NB4 (cell line): ENCODE data around the gene PPP1R3G.
"Not testable (repeated sequence)": the region's sequence is repeated elsewhere in the genome, so short reads cannot be mapped to it uniquely, and the experiment has no call there.

Experiments
- DNase-seq: peaks from one replicate; pipeline ENCODE4 v3.0.0; 2010; ENCODE audit warnings: low read depth
- H3K4me3 ChIP-seq: one replicate; pipeline ENCODE4 v1.5.1; 2011; ENCODE audit warnings: mild to moderate bottlenecking, low read depth, low read length, moderate library complexity
- MYC ChIP-seq: IDR thresholded peaks from 2 replicates; pipeline ENCODE4 v1.6.1; 2011; ENCODE audit warnings: low read depth, low read length
- POLR2A ChIP-seq: IDR thresholded peaks from 2 replicates; pipeline ENCODE4 v1.6.1; 2011; ENCODE audit warnings: mild to moderate bottlenecking; ENCODE audit not compliant: insufficient read length; ENCODE audit errors: extremely low read depth
- TF ChIP-seq, protein P1 (sequence below): IDR thresholded peaks from 2 replicates; pipeline ENCODE4 v1.6.1; 2011; ENCODE audit warnings: low read depth, low read length
- TF ChIP-seq, protein P2 (sequence below): IDR thresholded peaks from one replicate; pipeline ENCODE4 v1.5.1; 2012; ENCODE audit warnings: low read depth, low read length

Gene PPP1R3G

DNA sequence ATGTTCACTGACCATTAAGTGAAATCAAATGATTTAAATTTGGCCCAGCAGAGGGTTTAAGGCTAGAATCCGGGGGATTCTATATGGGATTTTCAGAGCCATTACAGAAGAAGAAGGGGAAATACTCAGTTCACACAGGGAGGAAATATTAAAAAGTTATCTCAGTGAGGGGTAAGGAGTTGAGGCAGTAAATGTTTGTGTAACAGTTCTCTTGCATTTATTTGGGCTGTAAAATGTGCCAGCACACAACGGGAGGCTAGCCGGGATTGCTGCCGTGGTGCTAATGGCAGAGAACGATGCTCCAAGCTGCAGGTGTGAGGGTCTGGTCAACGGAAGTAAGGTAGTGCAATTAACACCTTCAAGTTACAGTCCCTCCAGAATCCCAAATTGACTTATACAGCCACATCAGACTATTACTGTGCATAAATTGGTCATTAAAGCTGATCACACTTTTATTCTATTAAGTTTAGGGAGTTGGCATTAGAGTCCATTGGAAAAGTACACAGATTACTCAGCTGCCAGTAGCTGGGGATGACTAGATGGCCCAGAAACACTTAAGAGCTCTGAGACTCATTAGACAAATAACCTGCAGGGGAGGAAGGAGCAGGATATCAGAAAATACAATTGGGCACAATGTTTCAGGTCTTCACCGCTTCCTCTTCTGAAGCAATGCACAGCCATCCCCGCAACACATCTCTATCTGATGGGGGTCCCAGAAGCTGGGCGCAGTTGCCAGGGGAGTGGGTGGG is 31.3 kb downstream of the PPP1R3G start:
- DNase-seq, result no peak
- no peak for TF ChIP-seq MYC
- TF ChIP-seq, protein P1, sequence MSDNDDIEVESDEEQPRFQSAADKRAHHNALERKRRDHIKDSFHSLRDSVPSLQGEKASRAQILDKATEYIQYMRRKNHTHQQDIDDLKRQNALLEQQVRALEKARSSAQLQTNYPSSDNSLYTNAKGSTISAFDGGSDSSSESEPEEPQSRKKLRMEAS, result no peak
- TF ChIP-seq, protein P2, sequence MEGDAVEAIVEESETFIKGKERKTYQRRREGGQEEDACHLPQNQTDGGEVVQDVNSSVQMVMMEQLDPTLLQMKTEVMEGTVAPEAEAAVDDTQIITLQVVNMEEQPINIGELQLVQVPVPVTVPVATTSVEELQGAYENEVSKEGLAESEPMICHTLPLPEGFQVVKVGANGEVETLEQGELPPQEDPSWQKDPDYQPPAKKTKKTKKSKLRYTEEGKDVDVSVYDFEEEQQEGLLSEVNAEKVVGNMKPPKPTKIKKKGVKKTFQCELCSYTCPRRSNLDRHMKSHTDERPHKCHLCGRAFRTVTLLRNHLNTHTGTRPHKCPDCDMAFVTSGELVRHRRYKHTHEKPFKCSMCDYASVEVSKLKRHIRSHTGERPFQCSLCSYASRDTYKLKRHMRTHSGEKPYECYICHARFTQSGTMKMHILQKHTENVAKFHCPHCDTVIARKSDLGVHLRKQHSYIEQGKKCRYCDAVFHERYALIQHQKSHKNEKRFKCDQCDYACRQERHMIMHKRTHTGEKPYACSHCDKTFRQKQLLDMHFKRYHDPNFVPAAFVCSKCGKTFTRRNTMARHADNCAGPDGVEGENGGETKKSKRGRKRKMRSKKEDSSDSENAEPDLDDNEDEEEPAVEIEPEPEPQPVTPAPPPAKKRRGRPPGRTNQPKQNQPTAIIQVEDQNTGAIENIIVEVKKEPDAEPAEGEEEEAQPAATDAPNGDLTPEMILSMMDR, result no peak
- TF ChIP-seq POLR2A, result no peak
- H3K4me3 ChIP-seq, result no peak overlapping the region

DNA sequence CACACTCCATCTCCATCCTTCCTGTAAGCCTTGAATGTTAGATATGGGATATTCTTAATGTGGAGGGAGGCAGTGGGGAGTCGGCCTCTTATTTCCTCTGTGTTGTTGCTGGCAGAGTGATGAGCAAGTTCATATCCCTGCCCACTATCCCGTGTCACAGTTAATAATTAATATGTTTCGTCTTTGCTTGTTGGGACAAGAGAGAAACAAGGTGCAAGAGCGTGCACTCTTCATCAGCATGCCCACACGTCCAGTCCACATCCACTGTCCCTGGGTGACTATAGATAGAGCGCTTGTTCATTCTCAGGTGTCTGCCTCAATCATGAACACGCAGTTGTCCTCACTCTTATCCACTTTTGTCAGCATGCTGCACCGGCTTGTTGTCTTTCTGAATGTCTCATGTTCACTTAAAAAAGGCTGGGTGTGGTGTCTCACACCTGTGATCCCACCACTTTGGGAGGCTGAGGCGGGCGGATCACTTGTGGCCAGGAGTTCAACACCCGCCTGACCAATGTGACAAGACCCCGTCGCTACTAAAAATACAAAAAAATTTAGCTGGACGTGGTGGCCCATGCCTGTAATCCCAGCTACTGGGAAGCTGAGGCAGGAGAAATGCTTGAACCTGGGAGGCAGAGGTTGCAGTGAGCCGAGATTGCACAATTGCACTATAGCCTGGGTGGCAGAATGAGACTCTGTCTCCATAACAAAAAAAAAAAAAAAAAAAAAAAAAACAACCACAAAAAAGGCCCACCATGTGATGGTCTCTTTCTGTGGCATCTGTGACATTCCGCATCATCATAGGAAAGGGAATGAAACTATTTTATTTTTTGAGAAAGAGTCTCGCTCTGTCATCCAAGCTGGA is 34.2 kb downstream of the PPP1R3G start:
- no peak overlapping the region for H3K4me3 ChIP-seq
- no peak for DNase-seq
- TF ChIP-seq, protein P2, result no peak
- no peak for TF ChIP-seq POLR2A
- TF ChIP-seq, protein P1, result no peak
- no peak for TF ChIP-seq MYC

DNA sequence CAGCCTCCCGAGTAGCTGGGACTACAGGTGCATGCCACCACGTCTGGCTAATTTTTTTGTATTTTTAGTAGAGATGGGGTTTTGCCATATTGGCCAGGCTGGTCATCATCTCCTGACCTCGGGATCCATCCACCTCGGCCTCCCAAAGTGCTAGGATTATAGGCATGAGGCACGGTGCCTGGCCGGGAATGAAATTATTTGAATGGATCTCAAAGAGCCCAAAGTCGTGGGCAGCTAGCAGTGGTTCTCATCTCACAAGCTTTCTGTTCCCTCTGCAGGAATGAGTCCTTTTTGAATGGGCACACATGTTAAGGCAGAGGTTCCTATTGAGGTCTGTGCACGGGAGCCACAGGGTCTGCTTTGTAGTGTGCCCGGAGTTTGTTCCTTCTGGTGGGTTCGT is 34.9 kb downstream of the PPP1R3G start:
- no peak for TF ChIP-seq MYC
- TF ChIP-seq POLR2A, result no peak
- TF ChIP-seq, protein P1, result no peak
- TF ChIP-seq, protein P2, result no peak
- DNase-seq, result no peak
- no peak overlapping the region for H3K4me3 ChIP-seq

DNA sequence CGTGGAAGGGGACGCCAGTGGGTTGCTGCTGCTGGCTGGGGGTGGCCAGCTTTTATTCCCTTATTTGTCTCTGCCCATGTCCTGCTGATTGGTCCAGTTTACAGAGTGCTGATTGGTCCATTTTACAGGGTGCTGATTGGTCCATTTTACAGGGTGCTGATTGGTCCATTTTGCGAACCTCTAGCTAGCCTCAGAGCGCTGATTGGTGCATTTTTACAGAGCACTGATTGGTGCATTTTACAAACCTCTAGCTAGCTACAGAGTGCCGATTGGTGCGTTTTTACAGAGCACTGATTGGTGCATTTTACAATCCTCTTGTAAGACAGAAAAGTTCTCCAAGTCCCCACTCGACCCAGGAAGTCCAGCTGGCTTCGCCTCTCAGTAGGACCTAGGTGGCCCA is 35.4 kb downstream of the PPP1R3G start:
- not testable (repeated sequence) for DNase-seq, H3K4me3 ChIP-seq

DNA sequence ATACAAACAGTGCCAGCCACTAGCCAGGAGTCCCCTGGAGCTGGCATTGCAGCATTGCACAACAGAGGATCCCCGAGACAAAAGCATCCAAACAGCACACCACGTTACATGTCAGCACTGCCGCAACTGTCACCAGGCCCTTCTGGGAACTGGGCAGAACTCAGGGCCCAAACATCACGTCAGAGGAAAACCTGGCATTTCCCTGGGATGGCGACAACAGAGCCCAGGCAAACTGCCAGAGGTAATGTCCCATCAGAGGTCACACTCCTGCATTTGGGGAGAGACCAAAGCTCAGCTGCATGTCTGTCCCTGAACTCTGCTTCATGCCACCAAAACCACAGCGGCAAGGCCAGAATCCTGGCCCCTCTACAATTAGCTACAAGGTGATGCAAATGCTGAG is 36.3 kb downstream of the PPP1R3G start:
- H3K4me3 ChIP-seq, result no peak overlapping the region
- TF ChIP-seq, protein P2, result no peak
- TF ChIP-seq MYC, result no peak
- TF ChIP-seq POLR2A, result no peak
- TF ChIP-seq, protein P1, result no peak
- no peak for DNase-seq

DNA sequence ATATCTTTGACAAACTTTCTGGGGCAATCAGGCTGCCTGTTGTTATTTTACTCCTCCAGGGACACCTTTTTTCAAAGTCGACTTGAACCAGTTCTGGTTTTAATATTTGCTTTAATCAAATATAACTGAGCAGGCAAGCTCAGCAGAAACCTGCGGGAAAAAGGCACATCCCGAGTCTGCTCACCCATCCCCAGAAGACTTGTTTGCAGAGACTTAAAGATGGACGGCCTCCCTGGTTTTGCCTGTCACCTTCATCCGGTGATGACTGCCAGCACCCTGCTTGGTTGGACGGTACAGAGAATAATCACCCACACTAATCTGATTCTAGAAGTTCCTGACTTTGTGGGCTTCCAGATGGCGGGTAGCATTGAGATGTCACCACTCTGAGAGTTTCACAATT is 36.8 kb downstream of the PPP1R3G start:
- TF ChIP-seq POLR2A, result no peak
- TF ChIP-seq, protein P1, result no peak
- no peak for TF ChIP-seq MYC
- TF ChIP-seq, protein P2, result no peak
- no peak for DNase-seq
- H3K4me3 ChIP-seq, result no peak overlapping the region
